K562 treated with DMSO at 1 percent for 48 hours (cell line): ENCODE measurements around the gene F5. TPM values are rescaled to one million over a fixed set of nuclear protein-coding genes. Genes with fewer than 3 reads are reported as not detected.

Experiments used
- total RNA-seq: library from RNA; unstranded; fragments of 300-600 nt; gene quantifications from 2 replicates; pipeline ENCODE4 v1.2.3, GENCODE V29; 2022; ENCODE audit warnings: low replicate concordance; ENCODE audit errors: extremely low read depth

F5 gene
- total RNA-seq, result not detected in 2 replicates

GRCh38 chr1:169586395-169587255 lies at the start of gene F5:
TSS of gene F5 (minus strand) at chr1:169586481. CDS start at chr1:169586386, 95 bp downstream.

GRCh38 chr1:169630006-169630405 lies 43.7 kb upstream of the F5 start, which contains the start of gene SELP:
TSS of gene SELP (minus strand) at chr1:169630124. CDS start at chr1:169630074, 50 bp downstream.

DNA sequence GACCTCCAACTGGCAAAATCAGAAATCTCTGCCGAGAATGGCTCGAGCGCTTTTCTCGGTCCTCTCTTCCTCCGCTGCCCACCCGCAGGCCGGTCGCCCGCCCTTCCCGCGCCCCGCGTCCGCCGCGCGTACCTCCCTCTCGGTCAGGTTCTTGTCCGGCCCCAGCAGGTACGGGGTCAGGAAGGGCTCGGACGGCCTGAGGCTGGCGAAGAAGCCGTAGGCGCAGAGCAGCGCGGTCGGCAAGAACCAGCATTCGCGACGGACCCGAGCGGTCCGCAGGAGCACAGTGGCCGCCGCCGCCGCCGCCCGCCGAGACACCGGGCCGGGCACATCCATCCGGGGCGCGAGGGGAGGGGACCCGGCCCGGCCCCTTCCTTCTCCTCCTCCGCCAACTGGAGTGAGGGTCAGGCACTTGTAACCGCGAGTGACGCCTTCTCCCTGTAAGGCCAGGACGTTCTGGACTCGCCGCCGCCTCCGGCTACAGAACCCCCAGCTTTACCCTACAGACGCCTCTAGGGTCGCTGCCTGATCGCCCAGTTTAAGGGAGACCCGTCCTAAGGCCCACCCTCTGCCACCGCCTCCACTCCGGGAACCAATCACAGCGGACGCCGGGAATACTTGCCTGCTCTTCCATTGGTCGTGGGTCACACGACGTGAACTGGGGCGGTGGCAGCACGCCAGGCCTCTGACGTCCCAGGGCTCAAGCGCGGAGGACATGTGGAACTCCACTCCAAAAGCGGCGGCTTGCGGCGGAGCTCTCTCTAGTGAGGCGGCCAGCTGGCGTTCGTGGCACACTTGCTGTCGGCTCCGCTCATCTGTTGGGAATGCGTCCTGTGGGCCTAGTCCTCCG lies 100.6 kb downstream of the F5 start, which contains the start of gene SLC19A2:
TSS of gene SLC19A2 (minus strand) at position 514 of the 850 bp plus-strand sequence. CDS start at position 336, 178 bp downstream.

Other genes starting within 250 kb of the F5 start
- not detected in 2 replicates for gene NME7, start 218.7 kb downstream of the F5 start, total RNA-seq
- not detected in 2 replicates for gene BLZF1, start 218.3 kb downstream of the F5 start, total RNA-seq
- gene CCDC181, start 159.0 kb downstream of the F5 start, total RNA-seq, result not detected in 2 replicates
- not detected in 2 replicates for gene SLC19A2, start 100.5 kb downstream of the F5 start, total RNA-seq
- not detected in 2 replicates for gene SELP, start 43.6 kb upstream of the F5 start, total RNA-seq
- not detected in 2 replicates for gene SELL, start 125.1 kb upstream of the F5 start, total RNA-seq
- not detected in 2 replicates for gene SELE, start 147.6 kb upstream of the F5 start, total RNA-seq
- not detected in 2 replicates for gene METTL18, start 208.4 kb upstream of the F5 start, total RNA-seq